B cell (primary cell): Measurements from ENCODE around the gene PEPD. TPM values are rescaled to one million over a fixed set of nuclear protein-coding genes. Genes with fewer than 3 reads are reported as not detected.

Source experiments
- ATAC-seq: fragments of 200-7000 bp; cut with Tn5 transposase; one replicate; pipeline ENCODE4 v1.10.0; 2021; ENCODE audit warnings: low read depth, mild to moderate bottlenecking, moderate number of reproducible peaks, moderate library complexity
- CTCF ChIA-PET: fragments of 350-600 bp; sonication (Branson Sonifier 250); formaldehyde crosslinking; loops from one replicate; lab custom pipeline; 2021; ENCODE audit warnings: antibody characterized with exemption, inconsistent platforms; lab: Charles Lee
- POLR2A ChIA-PET: fragments of 350-600 bp; sonication (Branson Sonifier 250); formaldehyde crosslinking; loops from one replicate; lab custom pipeline; 2021; ENCODE audit warnings: antibody characterized with exemption; lab: Charles Lee
- DNase-seq: peaks from one replicate; pipeline ENCODE4 v3.0.0; 2013
- H2AFZ ChIP-seq: 2 replicates; pipeline ENCODE4 v1.6.1; 2012; ENCODE audit warnings: mild to moderate bottlenecking, low read depth, low read length; ENCODE audit not compliant: insufficient read depth, poor library complexity, severe bottlenecking
- H3K27ac ChIP-seq, 2 donors: 1 replicate in 1 of 2; 2 replicates in 1 of 2; pipeline ENCODE4 v1.5.1; 2012 to 2013; ENCODE audit warnings: low read length in 2 of 2, mild to moderate bottlenecking in 2 of 2, moderate library complexity in 1 of 2
- H3K27me3 ChIP-seq, 4 experiments: fragments of 200-600 bp in 1 of 4; sonication (generic) in 1 of 4; replicated peaks in 1 of 4; 1 replicate in 2 of 4; 2 replicates in 2 of 4; pipeline versions ENCODE4 v1.6.1 to v1.7.0; 2013 to 2016; ENCODE audit warnings: low read length in 3 of 4, mild to moderate bottlenecking in 2 of 4, mixed read lengths in 1 of 4, moderate library complexity in 1 of 4; ENCODE audit not compliant: insufficient read depth in 4 of 4, control insufficient read depth in 3 of 4; ENCODE audit errors: control extremely low read depth in 1 of 4
- H3K36me3 ChIP-seq, 2 experiments: replicated peaks in 1 of 2; 1 replicate in 1 of 2; 2 replicates in 1 of 2; pipeline versions ENCODE4 v1.6.1 to v1.7.1; 2013; ENCODE audit warnings: low read length in 1 of 2; ENCODE audit not compliant: insufficient read depth in 2 of 2, control insufficient read depth in 1 of 2; ENCODE audit errors: control extremely low read depth in 1 of 2, extremely low read depth in 1 of 2
- H3K4me1 ChIP-seq, 2 donors: fragments of 200-600 bp in 1 of 2; sonication (generic) in 1 of 2; 1 replicate in 1 of 2; 2 replicates in 1 of 2; pipeline versions ENCODE4 v1.5.1 to v1.6.1; 2013 to 2017; ENCODE audit warnings: low read length in 2 of 2; ENCODE audit not compliant: control insufficient read depth in 2 of 2, insufficient read depth in 2 of 2
- H3K4me2 ChIP-seq: replicated peaks from 2 replicates; pipeline ENCODE3; 2012; ENCODE audit warnings: mild to moderate bottlenecking, low read depth, low read length; ENCODE audit not compliant: poor library complexity, severe bottlenecking
- H3K4me3 ChIP-seq, 5 experiments: fragments of 200-600 bp in 1 of 5; sonication (generic) in 1 of 5; 1 replicate in 3 of 5; 2 replicates in 2 of 5; pipeline versions ENCODE4 v1.5.1 to v1.7.0; 2011 to 2016; ENCODE audit warnings: low read length in 4 of 5, mild to moderate bottlenecking in 4 of 5, low read depth in 2 of 5, control low read depth in 1 of 5, moderate library complexity in 1 of 5; ENCODE audit not compliant: insufficient read depth in 1 of 5; ENCODE audit errors: control extremely low read depth in 1 of 5, extremely low read depth in 1 of 5
- H3K79me2 ChIP-seq: fragments of 200-600 bp; sonication (generic); one replicate; pipeline ENCODE4 v1.6.0; 2016; ENCODE audit warnings: low read length; ENCODE audit not compliant: control insufficient read depth, insufficient read depth
- H3K9ac ChIP-seq: fragments of 200-600 bp; sonication (generic); 2 replicates; pipeline ENCODE4 v1.6.1; 2017; ENCODE audit warnings: mild to moderate bottlenecking, low read length, moderate library complexity
- H3K9me3 ChIP-seq, 3 donors: one replicate each; pipeline versions ENCODE4 v1.6.1 to v1.7.1; 2013; ENCODE audit warnings: low read length in 2 of 3; ENCODE audit not compliant: control insufficient read depth in 2 of 3, insufficient read depth in 1 of 3; ENCODE audit errors: control extremely low read depth in 1 of 3
- H4K20me1 ChIP-seq: 2 replicates; pipeline ENCODE4 v1.6.0; 2012; ENCODE audit warnings: mild to moderate bottlenecking, low read length; ENCODE audit not compliant: insufficient read depth, control insufficient read depth, poor library complexity, severe bottlenecking
- H3K27ac Mint-ChIP-seq: one replicate; pipeline ENCODE4 v1.8.0; 2021; ENCODE audit warnings: mixed read lengths
- H3K27me3 Mint-ChIP-seq: one replicate; pipeline ENCODE4 v1.8.0; 2021; ENCODE audit warnings: mixed read lengths
- H3K4me1 Mint-ChIP-seq: one replicate; pipeline ENCODE4 v1.8.0; 2021; ENCODE audit warnings: mixed read lengths
- H3K4me3 Mint-ChIP-seq: one replicate; pipeline ENCODE4 v1.8.0; 2021; ENCODE audit warnings: mixed read lengths
- H3K9me3 Mint-ChIP-seq: one replicate; pipeline ENCODE4 v1.8.0; 2022; ENCODE audit warnings: mixed read lengths; ENCODE audit not compliant: insufficient read depth
- EZH2 ChIP-seq: IDR thresholded peaks from 2 replicates; pipeline ENCODE4 v1.6.1; 2012; ENCODE audit warnings: borderline replicate concordance, low read depth, mild to moderate bottlenecking, moderate library complexity, low read length; ENCODE audit not compliant: insufficient read depth, poor library complexity, severe bottlenecking
- WGBS: methylation state at CpG from one replicate; pipeline ENCODE4 v1.1.5; 2013; ENCODE audit warnings: missing lambda C conversion rate; ENCODE audit not compliant: insufficient coverage; 5-methylcytosine and 5-hydroxymethylcytosine counted together
- intact Hi-C: fragments of 100-400 bp; cut with micrococcal nuclease; formaldehyde crosslinking; loops from one replicate; pipeline ENCODE4 v1.10.0; 2022
- polyA plus RNA-seq: library from polyadenylated mRNA; depleted of rRNA; stranded (reverse); fragments of >200 nt; gene quantifications from 2 replicates; pipeline ENCODE4 v1.2.3, GENCODE V29; 2012
- total RNA-seq, 2 donors: library from RNA; stranded (reverse); fragments of 120-200 nt in 1 of 2; gene quantifications; 1 replicate in 1 of 2; 2 replicates in 1 of 2; pipeline versions ENCODE4 v1.2.3 to v1.2.4, GENCODE V29; 2013 to 2022
- TF ChIP-seq, protein P1 (sequence below): fragments of 200-600 bp; IDR thresholded peaks from one replicate; pipeline ENCODE4 v1.8.0; 2022; ENCODE audit warnings: antibody characterized with exemption, mild to moderate bottlenecking

PEPD gene
- total and polyA plus RNA-seq, 2 donors (not counting 1 experiment from before 2014, with no cell fraction given): 36.4 to 42.7 TPM

DNA sequence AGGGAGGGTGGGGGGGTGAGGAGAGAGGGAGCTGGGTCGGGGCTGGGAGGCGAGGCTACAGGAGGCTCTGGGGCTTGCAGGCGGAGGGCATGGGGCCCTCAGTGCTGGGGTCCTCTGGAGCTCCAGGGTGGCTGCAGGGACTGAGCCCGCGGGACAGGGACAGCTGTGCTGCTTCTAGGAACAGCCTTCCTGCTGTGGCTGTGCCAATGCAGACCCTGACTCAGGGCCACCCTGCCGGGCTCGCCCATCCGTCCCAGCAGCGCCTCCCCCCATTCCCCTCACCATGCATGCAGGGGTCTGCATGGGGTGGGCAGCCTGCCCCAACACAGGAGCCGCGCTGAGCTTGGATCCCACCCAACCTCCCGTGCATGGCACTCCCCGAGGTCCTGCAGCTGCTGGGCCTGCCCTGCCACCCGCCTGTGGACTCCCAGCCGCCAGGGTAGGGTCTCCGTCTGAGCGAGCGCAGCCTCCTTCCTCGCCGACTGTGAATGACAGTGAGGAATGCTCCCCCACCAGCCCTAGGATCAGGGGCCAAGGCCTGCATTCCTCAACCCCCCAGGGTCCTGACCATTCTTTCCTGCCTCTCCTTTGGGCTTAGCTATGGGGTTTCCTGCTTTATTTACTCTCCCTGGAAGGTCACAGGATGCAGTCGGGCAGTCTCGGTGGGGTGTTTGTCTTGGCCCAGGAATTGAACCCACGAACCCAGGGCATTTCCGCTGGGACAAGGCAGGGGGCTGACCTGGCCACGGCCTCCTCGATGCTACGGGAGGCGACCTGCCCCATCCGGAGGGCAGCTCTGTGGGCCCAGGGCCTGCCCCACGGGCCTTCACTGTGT lies 124.7 kb downstream of the PEPD start:
- 95% methylated on average over 29 of the region's 30 CpGs for WGBS
- Histone ChIP-seq H2AFZ (no peak overlapping the region), H3K4me1 (no peaks in the 10 kb centered on the region), H3K9me3 (no peaks in the 10 kb centered on the region), H3K27me3 (no peaks in the 10 kb centered on the region), H4K20me1 (no peaks in the 10 kb centered on the region), H3K9ac (no peak overlapping the region), H3K4me2 (no peak overlapping the region), H3K27ac (no peak overlapping the region), H3K4me3 (no peak overlapping the region), H3K79me2 (no peaks in the 10 kb centered on the region), H3K36me3 (no peaks in the 10 kb centered on the region)
- ATAC-seq (no peak), DNase-seq (no peak)
- Mint-ChIP-seq H3K9me3 (no peaks in the 10 kb centered on the region), H3K4me1 (no peaks in the 10 kb centered on the region), H3K27ac (no peak overlapping the region), H3K27me3 (no peaks in the 10 kb centered on the region), H3K4me3 (no peak overlapping the region)
- intact Hi-C loops: no loop called here
- no peak for TF ChIP-seq EZH2
- TF ChIP-seq, protein P1, sequence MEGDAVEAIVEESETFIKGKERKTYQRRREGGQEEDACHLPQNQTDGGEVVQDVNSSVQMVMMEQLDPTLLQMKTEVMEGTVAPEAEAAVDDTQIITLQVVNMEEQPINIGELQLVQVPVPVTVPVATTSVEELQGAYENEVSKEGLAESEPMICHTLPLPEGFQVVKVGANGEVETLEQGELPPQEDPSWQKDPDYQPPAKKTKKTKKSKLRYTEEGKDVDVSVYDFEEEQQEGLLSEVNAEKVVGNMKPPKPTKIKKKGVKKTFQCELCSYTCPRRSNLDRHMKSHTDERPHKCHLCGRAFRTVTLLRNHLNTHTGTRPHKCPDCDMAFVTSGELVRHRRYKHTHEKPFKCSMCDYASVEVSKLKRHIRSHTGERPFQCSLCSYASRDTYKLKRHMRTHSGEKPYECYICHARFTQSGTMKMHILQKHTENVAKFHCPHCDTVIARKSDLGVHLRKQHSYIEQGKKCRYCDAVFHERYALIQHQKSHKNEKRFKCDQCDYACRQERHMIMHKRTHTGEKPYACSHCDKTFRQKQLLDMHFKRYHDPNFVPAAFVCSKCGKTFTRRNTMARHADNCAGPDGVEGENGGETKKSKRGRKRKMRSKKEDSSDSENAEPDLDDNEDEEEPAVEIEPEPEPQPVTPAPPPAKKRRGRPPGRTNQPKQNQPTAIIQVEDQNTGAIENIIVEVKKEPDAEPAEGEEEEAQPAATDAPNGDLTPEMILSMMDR: no peak
- ChIA-PET POLR2A (no interaction called here), CTCF (interaction anchor here (2.5 to 3.5 kb wide), 2 partner anchors 9 to 161 kb away, joined by 7 to 16 read pairs; no protein-coding TSS in a partner anchor)
